Measurements from ENCODE around the gene SHISA4. TPM values are rescaled to one million over a fixed set of nuclear protein-coding genes. Genes with fewer than 3 reads are reported as not detected.
A peak's percentile ranks its signal among the peaks of the same experiment; 100 is the strongest.

The SHISA4 gene
- total RNA-seq, 1 donor from 2014 or later, result 10.1 TPM

- Histone ChIP-seq H3K4me2 (ENCODE audit: low read length) (no peak overlapping the region), H4K20me1 (ENCODE audit: insufficient read depth, low read length) (peaks cover 4% of the 10 kb centered on the region), H3K27ac (ENCODE audit: low read depth, low read length) (no peak overlapping the region), H3K4me1 (ENCODE audit: insufficient read depth, low read length) (peaks cover 38% of the 10 kb centered on the region), H3K9ac (ENCODE audit: low read length) (no peak overlapping the region), H3K9me3 (ENCODE audit: insufficient read depth, low read depth, low read length) (no peaks in the 10 kb centered on the region), H3K4me3 (ENCODE audit: insufficient read depth, low read depth, low read length) (no peak overlapping the region), H2AFZ (ENCODE audit: low read depth, low read length) (no peak overlapping the region), H3K36me3 (ENCODE audit: insufficient read depth, low read length) (peaks cover 3% of the 10 kb centered on the region), H3K79me2 (ENCODE audit: insufficient read depth, low read length) (peaks cover 8% of the 10 kb centered on the region), H3K27me3 (ENCODE audit: insufficient read depth, low read length) (no peaks in the 10 kb centered on the region)
- Mint-ChIP-seq H3K9me3 (ENCODE audit: unreplicated experiment) (no peaks in the 10 kb centered on the region), H3K36me3 (ENCODE audit: low read depth, unreplicated experiment) (peaks cover 5% of the 10 kb centered on the region), H3K27me3 (ENCODE audit: low read depth, unreplicated experiment) (peaks cover 28% of the 10 kb centered on the region), H3K27ac (ENCODE audit: unreplicated experiment) (no peak overlapping the region), H3K4me3 (ENCODE audit: unreplicated experiment) (peak overlapping the region; percentile 69), H3K4me1 (ENCODE audit: low read depth, unreplicated experiment) (peaks cover 32% of the 10 kb centered on the region)
- no peak for TF ChIP-seq EZH2 (IDR thresholded peaks at IDR 0.05; ENCODE audit: insufficient read depth, low read length)
- TF ChIP-seq CTCF (IDR thresholded peaks at IDR 0.05; ENCODE audit: insufficient read depth, low read depth, low read length), result no peak
- FAIRE-seq (no peak), DNase-seq (ENCODE audit: low read depth) (no peak)
Observed at GRCh38 chr1:201887116-201887866, 1.4 kb upstream of the SHISA4 start.

- Histone ChIP-seq H3K4me3 (ENCODE audit: insufficient read depth, low read depth, low read length) (peak overlapping the region; percentile 70), H3K4me1 (ENCODE audit: insufficient read depth, low read length) (peaks cover 19% of the 10 kb centered on the region), H2AFZ (ENCODE audit: low read depth, low read length) (peak overlapping the region; percentile 81), H3K27me3 (ENCODE audit: insufficient read depth, low read length) (no peaks in the 10 kb centered on the region), H3K36me3 (ENCODE audit: insufficient read depth, low read length) (peaks cover 3% of the 10 kb centered on the region), H3K9me3 (ENCODE audit: insufficient read depth, low read depth, low read length) (no peaks in the 10 kb centered on the region), H4K20me1 (ENCODE audit: insufficient read depth, low read length) (peaks cover 4% of the 10 kb centered on the region), H3K27ac (ENCODE audit: low read depth, low read length) (no peak overlapping the region), H3K79me2 (ENCODE audit: insufficient read depth, low read length) (peaks cover 8% of the 10 kb centered on the region), H3K9ac (ENCODE audit: low read length) (peak overlapping the region; percentile 83), H3K4me2 (ENCODE audit: low read length) (peak overlapping the region; percentile 94)
- peaks cover 31% of the 10 kb centered on the region for H3K27me3 Mint-ChIP-seq (ENCODE audit: low read depth, unreplicated experiment)
- no peak overlapping the region for H3K27ac Mint-ChIP-seq (ENCODE audit: unreplicated experiment)
- no peak for DNase-seq (ENCODE audit: low read depth)
- peaks cover 7% of the 10 kb centered on the region for H3K36me3 Mint-ChIP-seq (ENCODE audit: low read depth, unreplicated experiment)
- TF ChIP-seq CTCF (IDR thresholded peaks at IDR 0.05; ENCODE audit: insufficient read depth, low read depth, low read length) (no peak), EZH2 (IDR thresholded peaks at IDR 0.05; ENCODE audit: insufficient read depth, low read length) (no peak)
- H3K9me3 Mint-ChIP-seq (ENCODE audit: unreplicated experiment), result no peaks in the 10 kb centered on the region
- FAIRE-seq, result no peak
- H3K4me1 Mint-ChIP-seq (ENCODE audit: low read depth, unreplicated experiment), result peaks cover 22% of the 10 kb centered on the region
- H3K4me3 Mint-ChIP-seq (ENCODE audit: unreplicated experiment), result peak overlapping the region; percentile 75
Observed at GRCh38 chr1:201889090-201889968, 631 bp downstream of the SHISA4 start.
